Measurements from ENCODE around the gene HOXB6.

HOXB6 gene

GRCh38 chr17:48634493-48635208 lies 29.9 kb upstream of the HOXB6 start:
- no peak for DNase-seq

GRCh38 chr17:48633266-48633677 lies 28.5 kb upstream of the HOXB6 start:
- DNase-seq = no peak

GRCh38 chr17:48632579-48633265 lies 27.9 kb upstream of the HOXB6 start:
- DNase-seq = no peak

- DNase-seq = no peak
These were observed 27.1 kb upstream of the HOXB6 start for GRCh38 chr17:48631693-48632578.

GRCh38 chr17:48630925-48631692 lies 26.3 kb upstream of the HOXB6 start:
- no peak for DNase-seq

GRCh38 chr17:48630009-48630924 lies 25.5 kb upstream of the HOXB6 start:
- DNase-seq = no peak

- no peak for DNase-seq
These were observed 24.6 kb upstream of the HOXB6 start for GRCh38 chr17:48629411-48629759.

- no peak for DNase-seq
These were observed 24.0 kb upstream of the HOXB6 start for GRCh38 chr17:48628649-48629410.

- no peak for DNase-seq
These were observed 23.1 kb upstream of the HOXB6 start for GRCh38 chr17:48627623-48628521.

- no peak for DNase-seq
These were observed 22.4 kb upstream of the HOXB6 start for GRCh38 chr17:48627118-48627597.

GRCh38 chr17:48626245-48627117 lies 21.7 kb upstream of the HOXB6 start, which contains the start of gene HOXB9:
Gene HOXB9 (minus strand): TSS chr17:48626358. CDS start chr17:48626269, 89 bp downstream.
- DNase-seq = no peak

- DNase-seq = peak; percentile 8
These were observed 20.9 kb upstream of the HOXB6 start for GRCh38 chr17:48625495-48626244.

- peak; percentile 5 for DNase-seq
These were observed 20.0 kb upstream of the HOXB6 start for GRCh38 chr17:48624544-48625494.

- no peak for DNase-seq
These were observed 19.3 kb upstream of the HOXB6 start for GRCh38 chr17:48624118-48624517.

GRCh38 chr17:48623583-48623982 lies 18.8 kb upstream of the HOXB6 start:
- no peak for DNase-seq

- DNase-seq = no peak
These were observed 18.1 kb upstream of the HOXB6 start for GRCh38 chr17:48622857-48623256.

Measured in NCI-H2171 treated with DMSO at 0.1 percent for 48 hours (cell line).